Measurements from ENCODE around the gene TP53I11.

The TP53I11 gene

GRCh38 chr11:44938066-44938691 lies 12.5 kb downstream of the TP53I11 start:
- DNase-seq: no peak

DNA sequence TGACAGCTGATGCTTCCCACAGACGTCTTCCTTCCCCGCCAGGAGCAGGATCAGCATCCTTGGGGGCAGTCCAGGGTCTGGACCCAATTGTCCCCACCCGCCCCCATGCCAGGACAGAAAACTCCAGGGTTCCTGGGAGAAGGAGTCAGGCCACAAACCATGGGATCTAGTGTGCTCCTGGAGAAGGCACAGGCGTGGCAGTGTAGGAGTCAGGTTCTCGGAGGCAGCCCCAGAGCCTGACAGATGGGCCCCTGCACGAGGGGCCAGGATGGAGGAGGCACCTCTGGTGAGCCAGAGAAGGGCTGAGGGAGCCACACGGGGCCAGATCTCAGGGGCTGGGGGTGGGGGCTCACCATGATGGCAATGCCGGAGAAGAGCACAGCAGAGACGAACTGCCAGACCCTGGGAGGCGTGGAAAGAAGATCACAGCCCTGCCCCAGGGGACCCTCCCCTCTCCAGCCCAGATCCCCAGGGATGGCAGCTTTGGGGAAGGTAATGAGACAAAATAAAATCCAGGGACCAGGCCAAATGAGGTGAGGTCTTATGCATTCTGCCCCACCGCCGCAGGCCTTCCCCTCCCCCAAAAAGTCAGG lies 13.6 kb downstream of the TP53I11 start:
- no peak for DNase-seq

- DNase-seq: peak; percentile 72
Observed at GRCh38 chr11:44936525-44936924, 14.2 kb downstream of the TP53I11 start.

GRCh38 chr11:44934735-44935250 lies 15.9 kb downstream of the TP53I11 start:
- no peak for DNase-seq

- DNase-seq: no peak
Observed at GRCh38 chr11:44934110-44934509, 16.6 kb downstream of the TP53I11 start.

GRCh38 chr11:44931466-44931865 lies 19.2 kb downstream of the TP53I11 start:
- no peak for DNase-seq

GRCh38 chr11:44930588-44931302 lies 19.9 kb downstream of the TP53I11 start:
- DNase-seq: no peak

GRCh38 chr11:44928816-44929215 lies 21.9 kb downstream of the TP53I11 start:
- no peak for DNase-seq

DNA sequence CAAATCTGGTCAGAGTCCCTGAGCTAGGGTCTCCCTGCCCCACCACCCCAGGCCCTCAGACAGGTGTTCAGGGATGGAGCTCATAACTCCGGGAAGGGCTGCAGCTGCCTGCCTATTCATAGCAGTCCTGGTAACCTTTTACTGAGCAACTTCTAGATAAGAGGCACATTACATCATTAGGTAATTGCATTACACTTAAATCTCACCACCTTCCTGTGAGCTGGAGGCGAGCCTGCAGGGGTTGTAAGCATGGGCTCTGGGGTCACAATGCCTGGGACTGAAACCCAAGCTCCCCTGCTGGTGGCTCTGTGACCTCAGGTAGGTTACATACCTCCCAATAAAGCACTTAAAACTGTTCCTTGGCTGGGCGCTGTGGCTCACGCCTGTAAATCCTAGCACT lies 22.5 kb downstream of the TP53I11 start:
- no peak for DNase-seq

DNA sequence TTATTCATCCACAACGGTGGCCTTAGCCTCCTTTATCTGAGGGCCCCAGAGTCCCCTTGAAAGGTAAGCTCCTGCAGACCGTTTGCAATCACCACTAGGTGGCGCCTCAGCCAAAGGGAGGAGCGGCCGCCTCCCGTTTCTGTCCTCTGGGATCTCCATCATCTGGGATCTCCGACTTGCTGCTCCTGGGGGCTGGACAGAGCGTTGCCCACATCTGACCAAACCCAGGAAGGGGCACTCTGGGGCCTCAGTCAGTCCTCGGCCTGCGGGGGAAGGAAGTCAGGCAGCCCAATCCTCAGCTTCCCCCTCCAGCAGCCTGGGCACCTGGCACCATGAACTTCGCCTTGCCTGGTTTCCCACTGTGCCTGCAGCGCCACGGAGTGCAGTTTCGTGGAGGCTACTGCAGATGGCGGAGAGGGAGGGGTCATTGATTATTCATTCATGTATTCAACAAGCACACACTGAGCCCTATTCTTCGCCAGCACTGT lies 23.5 kb downstream of the TP53I11 start:
- DNase-seq: peak; percentile 35

GRCh38 chr11:44926036-44926435 lies 24.6 kb downstream of the TP53I11 start:
- no peak for DNase-seq

DNA sequence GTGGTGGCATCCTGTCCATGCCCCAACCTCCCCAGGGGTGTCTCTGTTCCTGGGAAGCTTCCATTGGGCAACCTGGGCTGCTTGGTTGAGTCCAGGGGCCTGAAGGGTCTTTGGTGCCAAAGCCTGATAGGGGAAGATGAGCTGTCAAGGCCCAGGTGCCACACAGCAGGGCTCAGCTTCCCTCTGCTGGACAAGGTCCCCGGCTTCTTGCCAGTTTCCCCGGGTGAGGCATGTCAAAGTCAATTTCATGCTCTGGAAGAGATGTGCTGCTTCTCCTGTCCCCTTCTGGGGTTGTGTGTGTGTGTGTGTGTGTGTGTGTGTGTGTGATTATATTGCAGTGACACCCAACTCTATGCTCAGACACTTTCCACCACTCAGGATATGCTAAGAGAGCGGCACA lies 26.9 kb downstream of the TP53I11 start:
- no peak for DNase-seq

- no peak for DNase-seq
Observed at GRCh38 chr11:44923115-44923514, 27.6 kb downstream of the TP53I11 start.

- DNase-seq: no peak
Observed at GRCh38 chr11:44920451-44920850, 30.2 kb downstream of the TP53I11 start.

DNA sequence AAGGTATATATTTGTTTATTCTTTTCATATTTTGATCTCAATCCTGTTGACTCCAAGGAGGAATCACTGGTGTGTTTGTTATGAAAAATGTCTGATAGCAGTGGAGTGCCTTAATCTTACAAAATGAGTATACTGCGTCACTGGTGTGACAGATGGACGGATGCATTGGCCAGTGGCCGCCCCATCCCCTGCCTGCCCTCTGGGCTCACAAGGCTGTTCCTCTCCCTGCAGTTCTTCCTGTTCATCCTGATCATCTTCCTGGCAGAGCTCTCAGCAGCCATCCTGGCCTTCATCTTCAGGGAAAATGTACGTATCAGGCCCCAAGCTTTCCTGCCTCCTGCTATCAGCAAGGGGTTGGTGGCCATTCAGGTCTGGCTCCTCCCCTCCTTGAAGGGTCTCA lies 32.9 kb downstream of the TP53I11 start:
- no peak for DNase-seq

DNA sequence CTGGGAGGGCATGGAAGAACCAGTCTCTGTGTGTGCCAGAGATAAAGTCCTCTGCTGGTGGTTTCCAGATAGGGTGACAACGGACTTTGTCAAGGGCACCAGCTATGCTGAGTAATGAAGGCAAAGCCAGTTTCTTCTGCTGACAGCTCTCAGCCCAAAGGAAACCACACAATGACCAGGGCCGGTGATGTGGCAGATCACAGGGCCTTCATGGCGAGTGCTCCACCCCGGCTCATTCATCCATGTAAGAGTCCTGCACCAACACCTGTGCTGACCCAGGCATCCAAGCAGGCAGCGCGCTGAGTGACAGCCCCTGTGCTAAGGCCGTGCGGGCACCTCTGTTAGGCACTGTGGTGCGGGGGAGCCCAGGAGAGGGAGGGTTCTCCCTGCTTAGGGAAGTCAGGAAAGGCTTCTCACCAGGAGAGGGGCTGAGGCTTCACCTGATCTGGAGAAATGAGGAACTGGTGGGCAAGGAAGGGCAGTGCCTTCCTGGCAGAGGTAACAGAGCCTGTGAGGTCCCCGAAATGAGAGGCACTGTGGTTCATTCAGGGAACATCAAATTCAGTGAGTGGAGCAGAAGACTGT lies 33.8 kb downstream of the TP53I11 start:
- DNase-seq: no peak

DNA sequence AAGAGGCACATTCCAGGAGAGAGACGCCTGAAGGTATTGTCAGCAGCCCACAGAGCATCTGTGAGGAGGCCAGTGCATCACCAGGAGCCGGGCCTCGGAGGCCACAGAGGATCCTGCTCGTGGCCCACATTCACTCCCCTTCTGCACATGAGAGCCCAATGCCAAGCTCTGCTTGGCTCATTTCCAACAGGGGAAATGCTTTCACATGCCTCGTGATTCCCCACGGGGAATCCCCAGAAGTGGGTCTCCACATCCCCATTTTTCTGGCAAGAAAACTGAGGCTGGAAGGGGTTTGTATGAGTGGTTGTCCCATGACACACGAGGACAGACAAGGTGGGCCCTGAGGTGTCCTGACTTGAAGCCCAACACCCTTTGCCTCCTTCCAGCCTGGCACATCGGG lies 34.4 kb downstream of the TP53I11 start:
- no peak for DNase-seq

DNA sequence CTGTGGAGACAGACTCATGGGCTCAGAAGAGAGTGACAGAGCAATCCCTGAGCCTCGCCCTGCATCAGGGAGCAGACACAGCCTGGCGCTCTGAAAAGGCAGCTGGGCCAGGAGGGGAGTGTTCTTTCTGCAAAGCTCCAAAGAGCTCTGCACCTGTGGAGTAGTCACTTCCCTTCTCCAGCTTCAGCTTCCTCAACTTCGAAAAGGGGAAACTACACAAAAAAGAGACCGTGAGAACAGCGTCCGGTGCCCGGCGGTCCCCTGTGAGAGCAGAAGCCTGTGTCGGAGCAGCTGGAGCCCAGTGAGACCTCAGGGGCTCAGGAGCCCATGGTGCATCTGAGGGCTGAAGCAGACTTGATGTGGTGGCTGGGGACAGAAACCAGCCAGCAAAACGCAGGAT lies 35.1 kb downstream of the TP53I11 start:
- no peak for DNase-seq

DNA sequence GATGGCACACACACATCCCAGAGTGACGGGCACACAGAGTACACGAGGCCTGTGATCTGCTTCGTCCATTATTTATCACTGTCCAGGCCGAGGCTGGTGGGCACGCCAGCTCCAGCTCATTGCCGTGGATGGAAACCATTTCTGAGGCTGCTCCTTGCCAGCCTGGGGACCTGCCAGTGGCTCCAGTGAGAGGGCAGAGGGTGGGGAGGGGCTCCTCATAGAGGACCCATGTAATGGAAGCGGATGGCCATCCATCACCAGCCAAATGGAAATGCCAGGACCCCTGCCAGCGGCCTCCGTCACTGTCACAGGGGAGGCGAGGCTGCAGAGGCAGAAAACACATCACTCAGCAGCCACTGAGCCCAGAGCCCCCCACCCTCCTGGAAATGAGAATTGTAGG lies 35.7 kb downstream of the TP53I11 start:
- no peak for DNase-seq

DNA sequence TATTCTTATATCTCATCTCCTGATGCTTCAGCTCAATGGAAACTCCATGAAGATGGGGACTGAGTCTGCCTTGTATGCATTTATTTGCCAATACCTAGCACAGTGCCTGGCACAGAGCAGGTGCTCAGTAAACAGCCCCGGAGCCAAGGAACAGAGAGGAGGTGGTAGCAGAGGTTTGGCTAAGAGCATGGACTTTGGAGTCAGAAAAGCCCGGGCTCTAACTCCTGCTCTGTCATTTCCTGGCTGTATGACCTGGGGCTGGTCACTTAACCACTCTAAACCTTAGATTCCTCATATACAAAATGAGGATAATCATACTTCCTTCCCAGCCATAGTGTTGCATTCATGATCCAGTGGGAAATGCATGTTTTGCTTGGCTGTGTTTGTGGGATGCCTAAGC lies 36.6 kb downstream of the TP53I11 start:
- DNase-seq: no peak

GRCh38 chr11:44913502-44913901 lies 37.2 kb downstream of the TP53I11 start:
- no peak for DNase-seq

- no peak for DNase-seq
Observed at GRCh38 chr11:44912270-44912987, 38.3 kb downstream of the TP53I11 start.

Measured in effector CD8-positive, alpha-beta T cell (primary cell).